Measurements from ENCODE around the gene SLC5A12. TPM values are rescaled to one million over a fixed set of nuclear protein-coding genes. Genes with fewer than 3 reads are reported as not detected.

The SLC5A12 gene
- total RNA-seq, 1 experiment from 2014 or later = not detected

DNA sequence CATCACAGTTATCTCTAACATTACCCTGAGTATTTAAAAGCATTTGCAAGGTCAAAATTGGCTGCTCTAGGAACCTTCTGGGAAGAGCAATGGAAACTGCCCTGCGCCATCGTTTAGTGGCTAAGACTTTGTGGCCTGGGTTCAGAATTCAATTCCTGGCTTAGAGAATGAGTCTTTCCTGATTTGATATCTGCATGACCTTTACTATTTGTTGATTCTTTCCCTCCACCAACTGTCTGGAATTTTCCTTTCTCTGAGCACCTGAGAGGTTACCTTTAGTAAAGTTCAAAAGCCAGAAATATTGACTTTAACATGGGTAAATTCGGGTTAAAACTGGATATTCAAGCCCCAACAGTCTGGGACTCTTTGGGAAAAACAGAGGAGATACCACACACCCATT is 43.0 kb upstream of the SLC5A12 start:
- no TSS peak for BruUV-seq (replicated peaks)
- H3K27me3 Mint-ChIP-seq (ENCODE audit: unreplicated experiment) = no peaks in the 10 kb centered on the region
- no peak for DNase-seq
- H3K9me3 Mint-ChIP-seq (ENCODE audit: low read depth, unreplicated experiment) = no peaks in the 10 kb centered on the region
- H3K4me3 Mint-ChIP-seq (ENCODE audit: low read depth, unreplicated experiment) = no peak overlapping the region
- intact Hi-C loops (cut with micrococcal nuclease; ENCODE audit: unreplicated experiment) = no loop called here
- no peaks in the 10 kb centered on the region for H3K36me3 Mint-ChIP-seq (ENCODE audit: insufficient read depth, unreplicated experiment)
- no peak overlapping the region for H3K27ac Mint-ChIP-seq (ENCODE audit: unreplicated experiment)
- CTCF ChIA-PET = no interaction called here
- no peaks in the 10 kb centered on the region for H3K4me1 Mint-ChIP-seq (ENCODE audit: low read depth, unreplicated experiment)
- no peak for TF ChIP-seq CTCF (IDR thresholded peaks at IDR 0.05; ENCODE audit: unreplicated experiment)

- intact Hi-C loops (cut with micrococcal nuclease; ENCODE audit: unreplicated experiment) = no loop called here
- Mint-ChIP-seq H3K9me3 (ENCODE audit: low read depth, unreplicated experiment) (no peaks in the 10 kb centered on the region), H3K4me3 (ENCODE audit: low read depth, unreplicated experiment) (no peak overlapping the region), H3K4me1 (ENCODE audit: low read depth, unreplicated experiment) (no peaks in the 10 kb centered on the region), H3K27me3 (ENCODE audit: unreplicated experiment) (no peaks in the 10 kb centered on the region), H3K36me3 (ENCODE audit: insufficient read depth, unreplicated experiment) (no peaks in the 10 kb centered on the region), H3K27ac (ENCODE audit: unreplicated experiment) (no peak overlapping the region)
- no peak for DNase-seq
- CTCF ChIA-PET = no interaction called here
- BruUV-seq (replicated peaks) = no TSS peak
- TF ChIP-seq CTCF (IDR thresholded peaks at IDR 0.05; ENCODE audit: unreplicated experiment) = no peak
Measured at GRCh38 chr11:26764315-26764714, 42.5 kb upstream of the SLC5A12 start.

GRCh38 chr11:26762089-26762488 is 40.2 kb upstream of the SLC5A12 start:
- Mint-ChIP-seq H3K36me3 (ENCODE audit: insufficient read depth, unreplicated experiment) (no peaks in the 10 kb centered on the region), H3K27ac (ENCODE audit: unreplicated experiment) (no peak overlapping the region), H3K27me3 (ENCODE audit: unreplicated experiment) (no peaks in the 10 kb centered on the region), H3K9me3 (ENCODE audit: low read depth, unreplicated experiment) (no peaks in the 10 kb centered on the region), H3K4me3 (ENCODE audit: low read depth, unreplicated experiment) (no peak overlapping the region), H3K4me1 (ENCODE audit: low read depth, unreplicated experiment) (no peaks in the 10 kb centered on the region)
- no TSS peak for BruUV-seq (replicated peaks)
- intact Hi-C loops (cut with micrococcal nuclease; ENCODE audit: unreplicated experiment) = no loop called here
- no peak for TF ChIP-seq CTCF (IDR thresholded peaks at IDR 0.05; ENCODE audit: unreplicated experiment)
- DNase-seq = no peak
- CTCF ChIA-PET = no interaction called here

DNA sequence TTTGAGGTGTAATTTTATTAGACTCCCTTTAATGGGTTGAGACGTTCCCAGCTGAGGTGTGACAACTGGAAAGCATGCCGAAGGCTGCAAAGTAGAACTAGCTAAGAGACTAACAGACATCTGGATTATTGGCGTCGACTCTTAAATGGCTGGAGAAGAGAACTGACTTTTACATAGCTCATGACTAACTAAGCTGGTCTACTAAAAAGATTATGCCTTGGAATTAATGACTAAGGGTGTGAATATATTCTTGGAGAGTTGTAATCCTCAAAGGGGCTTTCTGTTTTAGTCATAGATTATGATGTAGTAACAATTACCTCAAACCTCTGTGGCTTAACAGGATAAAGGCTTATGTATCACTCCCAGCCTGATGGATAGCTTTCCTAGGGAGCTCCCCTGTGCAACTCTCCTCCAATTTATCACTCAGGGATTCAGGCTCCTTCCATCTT is 39.5 kb upstream of the SLC5A12 start:
- H3K27ac Mint-ChIP-seq (ENCODE audit: unreplicated experiment) = no peak overlapping the region
- no peaks in the 10 kb centered on the region for H3K9me3 Mint-ChIP-seq (ENCODE audit: low read depth, unreplicated experiment)
- no peaks in the 10 kb centered on the region for H3K27me3 Mint-ChIP-seq (ENCODE audit: unreplicated experiment)
- CTCF ChIA-PET = interaction anchor here (0.6 kb wide), 1 partner anchor 252 kb away, joined by 4 read pairs; no protein-coding TSS in a partner anchor
- H3K4me3 Mint-ChIP-seq (ENCODE audit: low read depth, unreplicated experiment) = no peak overlapping the region
- TF ChIP-seq CTCF (IDR thresholded peaks at IDR 0.05; ENCODE audit: unreplicated experiment) = no peak
- H3K36me3 Mint-ChIP-seq (ENCODE audit: insufficient read depth, unreplicated experiment) = no peaks in the 10 kb centered on the region
- H3K4me1 Mint-ChIP-seq (ENCODE audit: low read depth, unreplicated experiment) = no peaks in the 10 kb centered on the region
- BruUV-seq (replicated peaks) = no TSS peak
- intact Hi-C loops (cut with micrococcal nuclease; ENCODE audit: unreplicated experiment) = no loop called here
- no peak for DNase-seq
